Measurements from ENCODE around the gene SPATS2.

The SPATS2 gene

GRCh38 chr12:49388682-49389386 lies 21.6 kb downstream of the SPATS2 start:
- DNase-seq (ENCODE audit: low spot score in 2 of 2) (peak; percentile 38 to 40), ATAC-seq (ENCODE audit: low read depth) (peak; percentile 98)

GRCh38 chr12:49389387-49389703 lies 22.1 kb downstream of the SPATS2 start:
- Mint-ChIP-seq H3K27ac (no peak overlapping the region), H3K9me3 (no peaks in the 10 kb centered on the region), H3K4me3 (peak overlapping the region; percentile 21), H3K27me3 (no peaks in the 10 kb centered on the region), H3K36me3 (peaks cover 6% of the 10 kb centered on the region), H3K4me1 (peaks cover 5% of the 10 kb centered on the region)
- ATAC-seq (ENCODE audit: low read depth) = no peak
- no peak for DNase-seq (ENCODE audit: low spot score in 2 of 2)

More at GRCh38 chr12:49388682-49389386, 21.6 kb downstream of the SPATS2 start:
- no peaks in the 10 kb centered on the region for H3K9me3 Mint-ChIP-seq
- no peaks in the 10 kb centered on the region for H3K27me3 Mint-ChIP-seq
- peak overlapping the region; percentile 21 for H3K4me3 Mint-ChIP-seq
- peaks cover 6% of the 10 kb centered on the region for H3K36me3 Mint-ChIP-seq
- peaks cover 5% of the 10 kb centered on the region for H3K4me1 Mint-ChIP-seq
- no peak overlapping the region for H3K27ac Mint-ChIP-seq

GRCh38 chr12:49397000-49397399 lies 29.7 kb downstream of the SPATS2 start:
- ATAC-seq (ENCODE audit: low read depth) (no peak), DNase-seq (ENCODE audit: low spot score in 2 of 2) (no peak)
- H3K27ac Mint-ChIP-seq = no peak overlapping the region
- peaks cover 4% of the 10 kb centered on the region for H3K36me3 Mint-ChIP-seq
- no peaks in the 10 kb centered on the region for H3K9me3 Mint-ChIP-seq
- H3K4me3 Mint-ChIP-seq = no peak overlapping the region
- H3K4me1 Mint-ChIP-seq = peaks cover 3% of the 10 kb centered on the region
- H3K27me3 Mint-ChIP-seq = no peaks in the 10 kb centered on the region

- H3K4me3 Mint-ChIP-seq = no peak overlapping the region
- peaks cover 6% of the 10 kb centered on the region for H3K4me1 Mint-ChIP-seq
- H3K9me3 Mint-ChIP-seq = no peaks in the 10 kb centered on the region
- peaks cover 4% of the 10 kb centered on the region for H3K36me3 Mint-ChIP-seq
- DNase-seq (ENCODE audit: low spot score in 2 of 2) = no peak
- no peaks in the 10 kb centered on the region for H3K27me3 Mint-ChIP-seq
- H3K27ac Mint-ChIP-seq = no peak overlapping the region
- no peak for ATAC-seq (ENCODE audit: low read depth)
Observed at GRCh38 chr12:49400304-49400703, 33.0 kb downstream of the SPATS2 start.

DNA sequence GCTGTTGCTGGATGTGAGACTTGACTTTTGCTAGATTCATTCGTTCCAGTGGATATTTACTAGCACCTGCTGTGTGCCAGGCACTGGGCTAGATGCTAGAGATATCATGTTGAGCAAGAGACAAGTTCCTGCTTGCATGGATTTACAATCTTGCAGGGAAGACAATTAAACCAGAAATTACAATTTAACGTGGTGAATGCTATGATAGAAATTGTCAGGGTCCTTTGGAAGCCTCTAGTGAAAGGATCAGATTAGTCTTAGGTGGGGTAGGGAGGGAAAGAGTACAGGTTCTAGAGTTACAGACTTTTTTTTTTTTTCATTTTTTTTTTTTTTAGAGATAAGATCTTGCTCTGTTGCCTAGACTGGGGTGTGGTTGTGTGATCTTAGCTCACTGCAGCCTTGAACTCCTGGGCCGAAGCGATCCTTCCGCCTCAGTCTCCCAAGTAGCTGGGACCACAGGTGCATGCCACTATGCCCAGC lies 36.7 kb downstream of the SPATS2 start:
- H3K9me3 Mint-ChIP-seq = no peaks in the 10 kb centered on the region
- H3K27ac Mint-ChIP-seq = no peak overlapping the region
- DNase-seq (ENCODE audit: low spot score in 2 of 2) (no peak), ATAC-seq (ENCODE audit: low read depth) (no peak)
- H3K4me3 Mint-ChIP-seq = no peak overlapping the region
- H3K27me3 Mint-ChIP-seq = no peaks in the 10 kb centered on the region
- H3K4me1 Mint-ChIP-seq = peaks cover 12% of the 10 kb centered on the region
- H3K36me3 Mint-ChIP-seq = peaks cover 7% of the 10 kb centered on the region

GRCh38 chr12:49404956-49405355 lies 37.7 kb downstream of the SPATS2 start:
- ATAC-seq (ENCODE audit: low read depth) (no peak), DNase-seq (ENCODE audit: low spot score in 2 of 2) (no peak)
- no peak overlapping the region for H3K4me3 Mint-ChIP-seq

DNA sequence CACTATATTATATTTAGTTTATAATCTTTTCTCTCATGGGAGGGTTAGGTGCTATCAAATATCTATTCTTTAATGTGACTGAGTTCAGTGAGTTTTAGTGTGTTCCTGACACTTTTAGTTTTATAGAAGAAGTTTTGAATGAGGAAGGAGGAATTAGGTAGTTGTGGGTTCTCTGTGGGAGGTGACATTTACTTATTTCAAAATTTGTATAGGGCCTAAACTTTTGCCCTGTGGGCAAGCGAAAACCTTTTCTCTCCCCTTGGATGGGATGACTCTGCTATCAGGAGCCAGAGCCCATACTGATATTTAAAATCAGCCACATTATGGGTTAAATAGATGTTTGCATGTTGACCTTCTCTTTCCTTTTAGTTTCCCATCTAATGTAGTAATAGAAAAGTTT lies 43.6 kb downstream of the SPATS2 start:
- peaks cover 8% of the 10 kb centered on the region for H3K4me1 Mint-ChIP-seq
- ATAC-seq (ENCODE audit: low read depth) (no peak), DNase-seq (ENCODE audit: low spot score in 2 of 2) (no peak)
- H3K27me3 Mint-ChIP-seq = no peaks in the 10 kb centered on the region
- H3K27ac Mint-ChIP-seq = no peak overlapping the region
- no peak overlapping the region for H3K4me3 Mint-ChIP-seq
- H3K9me3 Mint-ChIP-seq = no peaks in the 10 kb centered on the region
- peaks cover 11% of the 10 kb centered on the region for H3K36me3 Mint-ChIP-seq

More at GRCh38 chr12:49404956-49405355, 37.7 kb downstream of the SPATS2 start:
- H3K27me3 Mint-ChIP-seq = no peaks in the 10 kb centered on the region
- peaks cover 8% of the 10 kb centered on the region for H3K36me3 Mint-ChIP-seq
- no peaks in the 10 kb centered on the region for H3K9me3 Mint-ChIP-seq
- H3K27ac Mint-ChIP-seq = no peak overlapping the region
- H3K4me1 Mint-ChIP-seq = peaks cover 12% of the 10 kb centered on the region

- DNase-seq (ENCODE audit: low spot score in 2 of 2) (no peak), ATAC-seq (ENCODE audit: low read depth) (no peak)
- no peaks in the 10 kb centered on the region for H3K27me3 Mint-ChIP-seq
- H3K9me3 Mint-ChIP-seq = no peaks in the 10 kb centered on the region
- H3K27ac Mint-ChIP-seq = no peak overlapping the region
- peaks cover 6% of the 10 kb centered on the region for H3K36me3 Mint-ChIP-seq
- peaks cover 5% of the 10 kb centered on the region for H3K4me1 Mint-ChIP-seq
- H3K4me3 Mint-ChIP-seq = no peak overlapping the region
Observed at GRCh38 chr12:49413010-49413409, 45.7 kb downstream of the SPATS2 start.

DNA sequence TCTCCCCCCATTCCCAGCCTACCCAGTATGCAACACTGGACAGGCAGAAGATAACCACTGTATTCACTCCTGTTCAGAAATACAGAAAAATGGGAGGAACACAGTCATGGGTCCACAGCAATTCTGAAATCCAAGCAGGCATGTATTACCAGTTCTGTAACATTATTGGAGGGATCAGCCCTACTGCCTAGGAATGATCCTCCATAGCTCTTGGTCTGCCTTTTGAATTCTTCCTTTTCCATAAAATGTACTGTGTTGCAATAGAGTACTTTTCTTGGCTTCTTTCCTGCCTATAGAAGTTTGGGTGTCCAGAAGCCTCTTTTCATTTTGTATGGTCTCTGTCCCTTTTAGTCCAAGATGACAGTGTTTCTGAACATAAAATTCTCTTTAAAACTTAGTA lies 46.5 kb downstream of the SPATS2 start:
- Mint-ChIP-seq H3K27ac (no peak overlapping the region), H3K9me3 (no peaks in the 10 kb centered on the region), H3K4me1 (peaks cover 5% of the 10 kb centered on the region), H3K36me3 (peaks cover 6% of the 10 kb centered on the region), H3K4me3 (no peak overlapping the region), H3K27me3 (no peaks in the 10 kb centered on the region)
- DNase-seq (ENCODE audit: low spot score in 2 of 2) (no peak), ATAC-seq (ENCODE audit: low read depth) (no peak)

- Mint-ChIP-seq H3K9me3 (no peaks in the 10 kb centered on the region), H3K4me1 (peaks cover 5% of the 10 kb centered on the region), H3K27me3 (no peaks in the 10 kb centered on the region), H3K36me3 (peaks cover 4% of the 10 kb centered on the region), H3K4me3 (no peak overlapping the region), H3K27ac (no peak overlapping the region)
- ATAC-seq (ENCODE audit: low read depth) (no peak), DNase-seq (ENCODE audit: low spot score in 2 of 2) (no peak)
Observed at GRCh38 chr12:49414364-49414763, 47.1 kb downstream of the SPATS2 start.

DNA sequence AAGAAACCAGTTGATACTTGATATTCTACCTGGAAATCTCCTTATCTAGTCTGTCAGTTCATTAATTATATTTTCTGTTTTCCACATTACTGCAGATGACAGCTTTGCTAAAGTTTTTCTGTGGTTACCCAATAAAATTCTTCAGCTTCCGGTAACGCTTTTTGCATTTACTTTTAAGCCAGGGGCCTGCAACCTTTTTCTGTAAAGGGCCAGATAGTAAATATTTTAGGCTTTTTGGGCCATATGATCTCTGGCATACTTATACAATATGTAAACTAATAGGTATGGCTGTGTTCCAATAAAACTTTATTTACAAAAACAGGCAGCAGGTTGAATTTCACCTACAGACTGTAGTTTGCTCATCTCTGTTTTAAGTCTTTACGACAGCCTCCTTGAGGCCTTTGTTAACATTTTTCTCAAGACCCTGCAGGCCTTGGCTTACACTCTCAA lies 48.3 kb downstream of the SPATS2 start:
- Mint-ChIP-seq H3K4me3 (no peak overlapping the region), H3K36me3 (peaks cover 2% of the 10 kb centered on the region), H3K27ac (no peak overlapping the region), H3K4me1 (peaks cover 2% of the 10 kb centered on the region), H3K9me3 (no peaks in the 10 kb centered on the region), H3K27me3 (no peaks in the 10 kb centered on the region)
- ATAC-seq (ENCODE audit: low read depth) (no peak), DNase-seq (ENCODE audit: low spot score in 2 of 2) (no peak)

- Mint-ChIP-seq H3K27ac (peak overlapping the region; percentile 50), H3K36me3 (peaks cover 2% of the 10 kb centered on the region), H3K4me1 (peaks cover 2% of the 10 kb centered on the region)
Observed at GRCh38 chr12:49416892-49417291, 49.6 kb downstream of the SPATS2 start.

GRCh38 chr12:49417558-49417957 lies 50.3 kb downstream of the SPATS2 start:
- Mint-ChIP-seq H3K9me3 (no peaks in the 10 kb centered on the region), H3K27me3 (no peaks in the 10 kb centered on the region), H3K4me1 (peaks cover 2% of the 10 kb centered on the region), H3K4me3 (no peak overlapping the region), H3K27ac (peak overlapping the region; percentile 50), H3K36me3 (peaks cover 2% of the 10 kb centered on the region)
- DNase-seq (ENCODE audit: low spot score in 2 of 2) (no peak), ATAC-seq (ENCODE audit: low read depth) (no peak)

More at GRCh38 chr12:49416892-49417291, 49.6 kb downstream of the SPATS2 start:
- no peak for DNase-seq (ENCODE audit: low spot score in 2 of 2)
- Mint-ChIP-seq H3K27me3 (no peaks in the 10 kb centered on the region), H3K9me3 (no peaks in the 10 kb centered on the region), H3K4me3 (no peak overlapping the region)
- no peak for ATAC-seq (ENCODE audit: low read depth)

DNA sequence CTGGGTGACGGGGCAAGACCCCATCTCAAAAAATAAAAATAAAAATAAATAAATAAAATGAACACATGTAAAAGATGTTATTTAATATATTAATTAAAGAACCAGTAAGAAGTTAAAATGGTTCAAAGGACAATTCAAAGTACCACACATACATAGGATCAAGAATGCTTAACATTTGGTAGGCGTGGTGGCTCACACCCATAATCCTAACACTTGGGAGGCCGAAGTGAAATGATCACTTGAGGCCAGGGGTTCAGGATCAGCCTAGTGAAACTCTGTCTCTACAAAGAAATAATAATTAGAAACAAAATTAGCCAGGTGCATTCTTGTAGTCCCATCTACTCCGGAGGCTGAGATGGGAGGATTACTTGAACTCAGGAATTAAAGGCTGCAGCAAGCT lies 53.3 kb downstream of the SPATS2 start:
- Mint-ChIP-seq H3K36me3 (peaks cover 2% of the 10 kb centered on the region), H3K27me3 (no peaks in the 10 kb centered on the region), H3K4me3 (no peak overlapping the region), H3K27ac (no peak overlapping the region), H3K4me1 (peaks cover 4% of the 10 kb centered on the region), H3K9me3 (no peaks in the 10 kb centered on the region)
- DNase-seq (ENCODE audit: low spot score in 2 of 2) = no peak
- no peak for ATAC-seq (ENCODE audit: low read depth)

GRCh38 chr12:49422114-49422513 lies 54.9 kb downstream of the SPATS2 start:
- no peak for DNase-seq (ENCODE audit: low spot score in 2 of 2)
- no peak overlapping the region for H3K4me3 Mint-ChIP-seq
- H3K36me3 Mint-ChIP-seq = peaks cover 6% of the 10 kb centered on the region
- no peak for ATAC-seq (ENCODE audit: low read depth)
- peaks cover 4% of the 10 kb centered on the region for H3K4me1 Mint-ChIP-seq
- H3K9me3 Mint-ChIP-seq = no peaks in the 10 kb centered on the region
- peak overlapping the region; percentile 20 for H3K27ac Mint-ChIP-seq
- H3K27me3 Mint-ChIP-seq = no peaks in the 10 kb centered on the region
